Measurements from ENCODE around the gene FKBP2.

- TF ChIP-seq CTCF (IDR thresholded peaks at IDR 0.05) (no peak), POLR2A (IDR thresholded peaks at IDR 0.05) (no peak), POLR2AphosphoS5 (IDR thresholded peaks at IDR 0.05; ENCODE audit: insufficient read depth in 1 of 2, low read depth in 1 of 2) (no peak)
These were observed 2.8 kb upstream of the FKBP2 start for GRCh38 chr11:64238076-64238475.
